H4 (cell line): ENCODE measurements around the gene CPNE9. TPM values are rescaled to one million over a fixed set of nuclear protein-coding genes. Genes with fewer than 3 reads are reported as not detected.

ENCODE experiments used
- DNase-seq: peaks from one replicate; pipeline ENCODE4 v3.0.0-alpha.2; 2015; ENCODE audit warnings: low spot score
- total RNA-seq: library from RNA; depleted of rRNA; stranded (reverse); fragments of >200 nt; shearing (Covaris generic); gene quantifications from 2 replicates; pipeline ENCODE4 v1.2.3, GENCODE V29; 2014; rRNA removed

CPNE9 gene
- total RNA-seq: 0.31 TPM in 1 of 2 replicates, not detected in the other

GRCh38 chr3:9703736-9704346 lies at the start of gene CPNE9:
CPNE9 (plus strand) TSS chr3:9703833; CDS start chr3:9703997, 164 bp downstream.
- no peak for DNase-seq

GRCh38 chr3:9659849-9660248 lies 43.8 kb upstream of the CPNE9 start:
- DNase-seq: no peak

- DNase-seq: no peak
Measured at GRCh38 chr3:9660972-9661371, 42.7 kb upstream of the CPNE9 start.

GRCh38 chr3:9664119-9664751 lies 39.4 kb upstream of the CPNE9 start:
- DNase-seq: no peak

GRCh38 chr3:9666704-9667445 lies 36.8 kb upstream of the CPNE9 start:
- no peak for DNase-seq

- no peak for DNase-seq
Measured at GRCh38 chr3:9669277-9669676, 34.4 kb upstream of the CPNE9 start.

- DNase-seq: no peak
Measured at GRCh38 chr3:9669720-9670432, 33.8 kb upstream of the CPNE9 start.

GRCh38 chr3:9673082-9673481 lies 30.6 kb upstream of the CPNE9 start:
- no peak for DNase-seq

GRCh38 chr3:9673752-9674151 lies 29.9 kb upstream of the CPNE9 start:
- no peak for DNase-seq

- no peak for DNase-seq
Measured at GRCh38 chr3:9675736-9676290, 27.8 kb upstream of the CPNE9 start.

GRCh38 chr3:9676785-9677184 lies 26.8 kb upstream of the CPNE9 start:
- no peak for DNase-seq

- DNase-seq: no peak
Measured at GRCh38 chr3:9678493-9678892, 25.1 kb upstream of the CPNE9 start.

- DNase-seq: no peak
Measured at GRCh38 chr3:9679476-9680080, 24.1 kb upstream of the CPNE9 start.

- no peak for DNase-seq
Measured at GRCh38 chr3:9681011-9681722, 22.5 kb upstream of the CPNE9 start.

- no peak for DNase-seq
Measured at GRCh38 chr3:9681723-9682081, 21.9 kb upstream of the CPNE9 start.

- DNase-seq: no peak
Measured at GRCh38 chr3:9682096-9682495, 21.5 kb upstream of the CPNE9 start.

GRCh38 chr3:9683426-9683825 lies 20.2 kb upstream of the CPNE9 start:
- no peak for DNase-seq

GRCh38 chr3:9685216-9686049 lies 18.2 kb upstream of the CPNE9 start:
- DNase-seq: no peak

- no peak for DNase-seq
Measured at GRCh38 chr3:9686050-9686550, 17.5 kb upstream of the CPNE9 start.

- no peak for DNase-seq
Measured at GRCh38 chr3:9686703-9687102, 16.9 kb upstream of the CPNE9 start.
